ENCODE measurements around the gene CPA4. TPM values are rescaled to one million over a fixed set of nuclear protein-coding genes. Genes with fewer than 3 reads are reported as not detected.

The CPA4 gene
- total and polyA plus RNA-seq, 2 of the 13 experiments (the other 11 are each of a cell fraction or from before 2014, with no cell fraction given): 0.20 to 0.22 TPM

GRCh38 chr7:130281260-130281659, 11.7 kb upstream of the CPA4 start:
- Histone ChIP-seq H4K20me1 (ENCODE audit: insufficient read depth, low read length) (no peaks in the 10 kb centered on the region), H3K36me3 (replicated peaks in 1 of 2; ENCODE audit: control insufficient read depth in 1 of 2, insufficient read depth in 2 of 2, low read length in 2 of 2) (no peaks in the 10 kb centered on the region), H3K27ac (ENCODE audit: extremely low read length, insufficient read depth, low read length) (no peak overlapping the region), H3K79me2 (ENCODE audit: insufficient read depth, low read length) (no peaks in the 10 kb centered on the region), H3K4me2 (ENCODE audit: low read depth, low read length) (no peak overlapping the region), H3K4me1 (ENCODE audit: insufficient read depth, low read length) (no peaks in the 10 kb centered on the region), H3K9ac (ENCODE audit: insufficient read depth, low read depth, low read length) (no peak overlapping the region), H3K9me3 (ENCODE audit: low read length) (no peaks in the 10 kb centered on the region), H3K4me3 (replicated peaks in 1 of 3; ENCODE audit: insufficient read depth in 1 of 3, low read depth in 2 of 3, low read length in 3 of 3) (no peak overlapping the region), H2AFZ (ENCODE audit: low read length) (no peak overlapping the region), H3K27me3 (ENCODE audit: control insufficient read depth in 1 of 2, insufficient read depth in 2 of 2, low read length in 2 of 2) (peaks cover 1 to 15% of the 10 kb centered on the region in 2 experiments; a peak in 1 of 5 replicates)
- in situ Hi-C loops (cut with HindIII; ENCODE audit: extremely low pct_ligation_motif_present, low pct_unique_long_range_greater_than_20kb): no loop called here
- ATAC-seq: no peak
- WGBS (ENCODE audit: low lambda C conversion rate): no CpG with 5 or more reads among the region's 1 CpG
- BruUV-seq (replicated peaks): no TSS peak
- intact Hi-C loops (cut with micrococcal nuclease; ENCODE audit: unreplicated experiment): no loop called here
- ChIA-PET CTCF (ENCODE audit: low intra/inter-chr PET ratio, low total read pairs) (no interaction called here), POLR2A (no interaction called here)
- TF ChIP-seq CAMTA2 (CRISPR knock-in tag; IDR thresholded peaks at IDR 0.05; ENCODE audit: borderline replicate concordance) (no peak), ZNF891 (CRISPR knock-in tag; IDR thresholded peaks at IDR 0.05) (no peak), ZNF292 (CRISPR knock-in tag; IDR thresholded peaks at IDR 0.05; ENCODE audit: borderline replicate concordance, low read depth) (no peak)
- no peak for DNase-seq (ENCODE audit: low spot score)
- FAIRE-seq: no peak

GRCh38 chr7:130286881-130287280, 6.1 kb upstream of the CPA4 start:
- BruUV-seq (replicated peaks): no TSS peak
- POLR2A ChIA-PET: no interaction called here
- in situ Hi-C loops (cut with HindIII; ENCODE audit: extremely low pct_ligation_motif_present, low pct_unique_long_range_greater_than_20kb): no loop called here
- WGBS (ENCODE audit: low lambda C conversion rate): 15% methylated on average over 1 of the region's 1 CpG
- intact Hi-C loops (cut with micrococcal nuclease; ENCODE audit: unreplicated experiment): no loop called here
- Histone ChIP-seq H3K9me3 (ENCODE audit: low read length) (no peaks in the 10 kb centered on the region), H4K20me1 (ENCODE audit: insufficient read depth, low read length) (no peaks in the 10 kb centered on the region), H2AFZ (ENCODE audit: low read length) (no peak overlapping the region), H3K36me3 (replicated peaks in 1 of 2; ENCODE audit: control insufficient read depth in 1 of 2, insufficient read depth in 2 of 2, low read length in 2 of 2) (no peaks in the 10 kb centered on the region), H3K4me3 (replicated peaks in 1 of 3; ENCODE audit: insufficient read depth in 1 of 3, low read depth in 2 of 3, low read length in 3 of 3) (no peak overlapping the region), H3K4me1 (ENCODE audit: insufficient read depth, low read length) (peaks cover 7% of the 10 kb centered on the region), H3K27ac (ENCODE audit: extremely low read length, insufficient read depth, low read length) (no peak overlapping the region), H3K9ac (ENCODE audit: insufficient read depth, low read depth, low read length) (no peak overlapping the region), H3K4me2 (ENCODE audit: low read depth, low read length) (no peak overlapping the region), H3K27me3 (ENCODE audit: control insufficient read depth in 1 of 2, insufficient read depth in 2 of 2, low read length in 2 of 2) (peaks cover under 1 to 6% of the 10 kb centered on the region in 2 experiments; a peak in 3 of 5 replicates), H3K79me2 (ENCODE audit: insufficient read depth, low read length) (no peaks in the 10 kb centered on the region)
- CTCF ChIA-PET (ENCODE audit: low intra/inter-chr PET ratio, low total read pairs): no interaction called here
- no peak for ATAC-seq
- TF ChIP-seq ZSCAN29 (CRISPR knock-in tag; conservative IDR thresholded peaks at IDR 0.05) (no peak), RAD21 (CRISPR knock-in tag; IDR thresholded peaks at IDR 0.05) (no peak), ONECUT2 (CRISPR knock-in tag; IDR thresholded peaks at IDR 0.05) (no peak)
- no peak for DNase-seq (ENCODE audit: low spot score)
- FAIRE-seq: no peak
